HepG2 (cell line): Measurements from ENCODE around the gene MCOLN1. TPM values are rescaled to one million over a fixed set of nuclear protein-coding genes. Genes with fewer than 3 reads are reported as not detected.

Experiments used
- AGO2 ChIP-seq: fragments of 200-400 bp; formaldehyde crosslinking; optimal IDR thresholded peaks from 2 replicates; pipeline ENCODE3; 2017; ENCODE audit warnings: mild to moderate bottlenecking, low read depth, low read length, moderate library complexity
- BCLAF1 ChIP-seq: fragments of 450-650 bp; IDR thresholded peaks from 2 replicates; pipeline ENCODE4 v1.6.1; 2017; ENCODE audit warnings: mild to moderate bottlenecking
- CBX1 ChIP-seq: IDR thresholded peaks from one replicate; pipeline ENCODE4 v1.6.1; 2016; ENCODE audit warnings: antibody characterized with exemption, low read depth
- CCDC6 ChIP-seq: sonication (generic); formaldehyde crosslinking; IDR thresholded peaks from 2 replicates; pipeline ENCODE4 v1.8.1; 2022; ENCODE audit warnings: mild to moderate bottlenecking, missing genetic modification reagents, moderate library complexity
- GATAD1 ChIP-seq: IDR thresholded peaks from 2 replicates; pipeline ENCODE4 v1.6.1; 2016; ENCODE audit warnings: missing genetic modification reagents, missing compliant biosample characterization
- HMGXB4 ChIP-seq, 2 experiments: sonication (generic) in 1 of 2; formaldehyde crosslinking in 1 of 2; IDR thresholded peaks; 2 replicates each; pipeline versions ENCODE4 v1.4.0 to v1.6.1; 2018 to 2020; ENCODE audit warnings: missing genetic modification reagents in 2 of 2, borderline replicate concordance in 1 of 2, low read depth in 1 of 2, mild to moderate bottlenecking in 1 of 2, missing biosample characterization in 1 of 2
- MAZ ChIP-seq, 2 experiments: sonication (generic) in 1 of 2; formaldehyde crosslinking in 1 of 2; IDR thresholded peaks; 2 replicates each; pipeline versions ENCODE4 v1.5.0 to v1.6.1; 2012 to 2020; ENCODE audit warnings: low read depth in 2 of 2, mild to moderate bottlenecking in 2 of 2, borderline replicate concordance in 1 of 2, improper control_type of control experiment in 1 of 2, low read length in 1 of 2, missing genetic modification reagents in 1 of 2, moderate library complexity in 1 of 2
- SETDB1 ChIP-seq: sonication (generic); formaldehyde crosslinking; IDR thresholded peaks from 2 replicates; pipeline ENCODE4 v1.5.1; 2020; ENCODE audit warnings: missing genetic modification reagents, mild to moderate bottlenecking, borderline replicate concordance
- SMAD1 ChIP-seq: sonication (generic); formaldehyde crosslinking; IDR thresholded peaks from 2 replicates; pipeline ENCODE4 v1.4.0; 2020; ENCODE audit warnings: missing genetic modification reagents, low read depth, mild to moderate bottlenecking, borderline replicate concordance
- ZBTB1 ChIP-seq: sonication (generic); formaldehyde crosslinking; IDR thresholded peaks from 2 replicates; pipeline ENCODE4 v1.4.0; 2020; ENCODE audit warnings: missing genetic modification reagents, borderline replicate concordance
- ZBTB25 ChIP-seq: IDR thresholded peaks from 2 replicates; pipeline ENCODE4 v1.6.1; 2018; ENCODE audit warnings: missing genetic modification reagents
- ZHX1 ChIP-seq: sonication (generic); formaldehyde crosslinking; IDR thresholded peaks from 2 replicates; pipeline ENCODE4 v1.8.1; 2022; ENCODE audit warnings: low read depth, mild to moderate bottlenecking, missing genetic modification reagents
- ZNF280D ChIP-seq: sonication (generic); formaldehyde crosslinking; IDR thresholded peaks from 2 replicates; pipeline ENCODE4 v1.5.1; 2020; ENCODE audit warnings: mild to moderate bottlenecking, missing genetic modification reagents
- ZNF512 ChIP-seq: sonication (generic); formaldehyde crosslinking; IDR thresholded peaks from 2 replicates; pipeline ENCODE4 v1.4.0; 2020; ENCODE audit warnings: mild to moderate bottlenecking, missing genetic modification reagents
- ZNF713 ChIP-seq: sonication (generic); formaldehyde crosslinking; IDR thresholded peaks from 2 replicates; pipeline ENCODE4 v1.4.0; 2020; ENCODE audit warnings: mild to moderate bottlenecking, missing genetic modification reagents
- polyA plus RNA-seq, 8 experiments: library from polyadenylated mRNA; depleted of rRNA in 3 of 8; stranded (reverse) in 7 of 8; unstranded in 1 of 8; fragments of >200 nt; fragmentation: Illumina TruSeq in 4 of 8; extraction: Trizol in 4 of 8; gene quantifications; 2 replicates each; pipeline versions ENCODE4 v1.2.1 to v1.2.3, GENCODE V29; 2011 to 2016; ENCODE audit warnings: low read depth in 4 of 8, missing spikeins in 1 of 8, mixed read lengths in 1 of 8; ENCODE audit not compliant: insufficient read depth in 1 of 8
- total RNA-seq, 5 experiments: library from RNA; depleted of rRNA; stranded (reverse); fragments of >200 nt; fragmentation: Illumina TruSeq; extraction: Trizol; gene quantifications; 2 replicates each; pipeline ENCODE4 v1.2.3, GENCODE V29; 2016; ENCODE audit warnings: low read depth in 1 of 5

Gene MCOLN1
- total and polyA plus RNA-seq, 2 of the 13 experiments (the other 11 are each of a cell fraction or from before 2014, with no cell fraction given): 3.4 to 15.7 TPM

- no peak for TF ChIP-seq BCLAF1
- no peak for TF ChIP-seq SMAD1 (CRISPR knock-in tag)
- no peak for TF ChIP-seq ZNF713 (CRISPR knock-in tag)
- TF ChIP-seq GATAD1 (CRISPR knock-in tag): peak; percentile 43; the same call in 1 of the 2 replicates
- TF ChIP-seq ZHX1 (CRISPR knock-in tag): no peak
- TF ChIP-seq ZNF280D (CRISPR knock-in tag): no peak
- no peak for TF ChIP-seq ZNF512 (CRISPR knock-in tag)
- no peak for TF ChIP-seq SETDB1 (CRISPR knock-in tag)
- TF ChIP-seq CCDC6 (CRISPR knock-in tag): no peak
- no peak for TF ChIP-seq AGO2
- no peak for TF ChIP-seq HMGXB4 (CRISPR knock-in tag; IDR thresholded peaks at IDR 0.05; ENCODE audit: borderline replicate concordance in 1 of 2, low read depth in 1 of 2)
- 0 out of 2 replicates have a peak, but pooled peaks have one; percentile 52 for TF ChIP-seq ZBTB25 (CRISPR knock-in tag)
- TF ChIP-seq MAZ (IDR thresholded peaks at IDR 0.05; ENCODE audit: borderline replicate concordance, low read depth, low read length): no peak
- TF ChIP-seq MAZ (CRISPR knock-in tag; IDR thresholded peaks at IDR 0.05; ENCODE audit: low read depth): no peak
- no peak for TF ChIP-seq ZBTB1 (CRISPR knock-in tag)
- no peak for TF ChIP-seq CBX1
Measured at GRCh38 chr19:7509625-7510024, 12.8 kb upstream of the MCOLN1 start (continued).
